HG03025 (cell line): ENCODE measurements around the gene YKT6.

Experiments
- ATAC-seq: cut with Tn5 transposase; IDR thresholded peaks from one replicate; pipeline ENCODE4 v1.9.1; 2021; ENCODE audit warnings: mild to moderate bottlenecking, moderate library complexity; ENCODE audit not compliant: unreplicated experiment, low FRiP score

YKT6 gene

GRCh38 chr7:44200699-44201461, at the start of gene YKT6:
Gene YKT6, plus strand, starts transcription at chr7:44200978. Its CDS starts 158 bp downstream, at chr7:44201136.
- peak; percentile 97 for ATAC-seq

GRCh38 chr7:44151956-44152355, 48.8 kb upstream of the YKT6 start:
- ATAC-seq: no peak

GRCh38 chr7:44152971-44153947, 47.5 kb upstream of the YKT6 start:
- no peak for ATAC-seq

GRCh38 chr7:44153948-44154335, 46.8 kb upstream of the YKT6 start:
- no peak for ATAC-seq

GRCh38 chr7:44154703-44155102, 46.1 kb upstream of the YKT6 start:
- ATAC-seq: no peak

GRCh38 chr7:44155191-44156185, 45.3 kb upstream of the YKT6 start:
- no peak for ATAC-seq

- ATAC-seq: no peak
Observed at GRCh38 chr7:44156453-44157010, 44.2 kb upstream of the YKT6 start.

GRCh38 chr7:44157116-44158080, 43.4 kb upstream of the YKT6 start:
- ATAC-seq: no peak

GRCh38 chr7:44158096-44158872, 42.5 kb upstream of the YKT6 start:
- no peak for ATAC-seq

GRCh38 chr7:44158873-44159631, 41.7 kb upstream of the YKT6 start:
- ATAC-seq: no peak

GRCh38 chr7:44159824-44160630, 40.8 kb upstream of the YKT6 start:
- no peak for ATAC-seq

- no peak for ATAC-seq
Observed at GRCh38 chr7:44161371-44161770, 39.4 kb upstream of the YKT6 start.

- no peak for ATAC-seq
Observed at GRCh38 chr7:44162179-44162578, 38.6 kb upstream of the YKT6 start.

GRCh38 chr7:44162785-44163395, 37.9 kb upstream of the YKT6 start:
- no peak for ATAC-seq

- ATAC-seq: no peak
Observed at GRCh38 chr7:44163591-44163990, 37.2 kb upstream of the YKT6 start.

- ATAC-seq: no peak
Observed at GRCh38 chr7:44167920-44168319, 32.9 kb upstream of the YKT6 start.
